NCI-H1417 treated with DMSO at 0.1 percent for 48 hours (cell line): ENCODE data around the gene RWDD4.

Source experiments
- DNase-seq: peaks from one replicate; lab custom pipeline; 2025; lab: John Stamatoyannopoulos, UW

RWDD4 gene

DNA sequence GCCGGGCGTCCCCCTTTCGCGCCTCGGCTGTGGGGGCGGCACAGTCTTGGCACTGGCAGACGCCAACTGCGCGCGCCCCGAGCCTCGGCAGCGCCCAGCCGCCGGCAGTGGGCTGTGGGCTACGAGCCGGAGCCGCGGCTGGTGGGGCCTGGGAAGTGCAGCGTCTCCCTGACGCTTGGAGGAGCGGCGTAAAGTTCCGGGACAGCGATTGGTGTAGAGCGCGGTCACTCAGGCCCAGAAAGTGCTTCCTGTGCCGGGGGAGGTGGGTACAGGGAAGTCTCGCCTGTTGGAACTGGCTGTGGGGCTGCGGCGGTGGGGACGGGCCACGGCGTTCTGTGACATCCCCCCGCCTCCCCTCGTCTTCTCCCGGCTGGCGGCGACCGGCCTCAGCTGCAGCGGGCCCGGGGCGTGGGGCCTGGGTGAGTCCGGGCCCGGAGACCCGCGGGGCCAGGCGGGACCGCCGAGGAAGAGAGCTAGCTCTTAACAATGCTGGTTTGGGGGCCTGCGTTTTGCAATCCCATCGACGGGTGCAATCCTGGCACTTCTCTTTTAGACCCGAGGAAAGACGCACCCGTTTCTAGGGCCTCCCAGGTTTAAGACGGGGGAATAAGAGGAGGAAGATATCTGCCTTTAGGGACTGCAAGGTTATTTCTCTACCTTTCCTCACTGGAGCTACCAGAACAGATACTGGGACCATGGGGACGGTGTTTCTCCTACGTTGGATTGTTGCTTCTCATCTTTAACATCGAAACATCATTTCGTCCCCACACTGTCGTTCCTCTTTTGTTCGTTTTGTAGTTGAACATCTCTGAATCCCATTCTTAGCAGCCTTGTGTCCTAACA is at the start of gene RWDD4, which contains the start of gene TRAPPC11:
Gene RWDD4, minus strand, starts transcription at position 157 of the 843 bp plus-strand sequence. CDS start 233 bp downstream, outside the sequence.
Gene TRAPPC11, plus strand, starts transcription at position 265 of the 843 bp plus-strand sequence. CDS start 4,575 bp downstream, outside the sequence.
- DNase-seq: peak; percentile 88

DNA sequence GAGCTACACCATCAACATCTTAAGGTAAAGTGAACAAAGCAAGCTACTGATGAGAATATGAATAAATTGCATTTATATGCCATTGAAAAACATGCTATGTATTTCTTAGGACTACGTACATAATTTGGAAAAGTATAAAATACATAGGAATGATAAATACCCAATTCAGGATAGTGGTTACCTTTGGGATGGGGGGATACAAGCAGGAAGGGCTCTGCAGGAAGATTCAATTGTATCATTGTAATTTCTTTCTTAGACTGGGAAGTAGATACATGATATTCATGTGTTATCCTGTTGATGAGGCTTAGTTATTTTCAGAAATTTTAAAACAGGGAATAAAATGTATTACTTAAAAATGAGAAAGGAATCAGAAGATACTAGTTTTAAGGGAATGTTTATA is 43.5 kb upstream of the RWDD4 start:
- no peak for DNase-seq

DNA sequence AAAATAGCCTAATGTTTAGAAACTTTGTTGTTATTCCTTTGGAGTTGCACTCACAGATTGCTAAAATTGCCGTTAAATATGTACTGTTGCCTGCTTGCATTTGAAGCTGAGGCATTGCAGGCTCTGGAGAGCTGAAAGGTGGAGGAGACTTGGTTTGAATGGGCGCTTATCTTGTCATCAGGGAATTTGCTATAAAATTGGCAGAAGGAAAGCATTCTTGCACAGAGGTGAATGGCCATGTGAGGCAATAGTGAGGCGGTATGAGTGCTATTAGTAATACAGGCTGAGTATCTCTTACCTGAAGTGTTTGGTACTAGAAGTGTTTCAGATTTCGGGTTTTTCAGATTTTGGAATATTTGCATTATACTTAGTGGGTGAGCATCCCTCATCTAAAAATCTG is 41.4 kb upstream of the RWDD4 start:
- no peak for DNase-seq

DNA sequence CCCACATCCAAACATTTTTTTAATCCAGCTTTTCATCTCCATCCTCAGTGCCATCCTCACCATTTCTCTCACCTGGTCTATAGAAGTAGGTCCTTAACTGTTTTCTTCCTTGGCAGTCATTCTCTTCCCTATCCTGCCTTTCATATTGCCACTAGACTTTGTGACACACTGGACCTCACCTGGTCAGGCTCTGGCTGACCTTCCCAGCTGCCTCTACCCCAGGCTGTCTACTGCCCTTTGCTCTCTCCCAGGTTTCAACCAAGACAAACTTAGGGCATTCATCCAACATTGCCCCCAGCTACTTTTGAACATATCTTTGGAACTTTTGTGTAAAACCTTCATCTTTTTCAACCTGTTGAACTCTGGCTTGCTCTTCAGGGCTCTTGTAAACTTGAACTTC is 39.9 kb upstream of the RWDD4 start:
- no peak for DNase-seq

DNA sequence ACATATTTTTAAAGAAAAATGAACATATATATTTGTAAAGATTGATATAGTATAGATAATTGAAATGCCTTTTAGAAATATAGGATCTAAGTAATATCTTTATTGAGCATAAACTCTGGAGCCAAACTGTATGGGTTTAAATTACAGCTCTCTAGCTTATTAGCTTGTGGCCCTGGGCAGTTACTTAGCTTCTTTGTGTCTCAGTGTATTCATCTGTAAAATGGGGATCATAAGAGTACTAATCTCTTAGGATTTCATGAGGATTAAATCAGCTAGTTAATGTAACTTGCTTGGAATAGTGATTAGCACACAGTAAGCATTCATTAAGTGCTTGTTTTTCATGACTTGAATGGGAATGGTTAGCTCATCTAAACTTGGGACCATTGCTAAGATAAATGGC is 32.9 kb upstream of the RWDD4 start:
- no peak for DNase-seq

DNA sequence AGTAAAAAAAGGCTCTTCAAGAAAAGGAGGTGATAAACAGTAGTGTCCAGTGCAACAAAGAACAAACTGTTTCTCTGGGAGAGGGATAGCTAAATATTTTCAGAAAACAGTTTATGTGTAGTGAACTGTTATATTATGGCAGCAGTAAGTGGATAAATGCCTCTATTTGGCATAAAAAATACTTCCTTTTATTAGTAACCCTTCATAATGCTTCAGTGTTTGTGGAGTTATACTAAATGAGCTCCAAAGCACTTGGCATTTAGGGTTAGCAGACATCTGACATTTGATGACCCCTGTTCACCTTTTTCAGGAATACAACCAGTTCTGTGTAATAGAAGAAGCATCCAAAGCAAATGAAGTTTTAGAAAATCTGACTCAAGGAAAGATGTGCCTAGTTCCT is 32.0 kb upstream of the RWDD4 start:
- no peak for DNase-seq

DNA sequence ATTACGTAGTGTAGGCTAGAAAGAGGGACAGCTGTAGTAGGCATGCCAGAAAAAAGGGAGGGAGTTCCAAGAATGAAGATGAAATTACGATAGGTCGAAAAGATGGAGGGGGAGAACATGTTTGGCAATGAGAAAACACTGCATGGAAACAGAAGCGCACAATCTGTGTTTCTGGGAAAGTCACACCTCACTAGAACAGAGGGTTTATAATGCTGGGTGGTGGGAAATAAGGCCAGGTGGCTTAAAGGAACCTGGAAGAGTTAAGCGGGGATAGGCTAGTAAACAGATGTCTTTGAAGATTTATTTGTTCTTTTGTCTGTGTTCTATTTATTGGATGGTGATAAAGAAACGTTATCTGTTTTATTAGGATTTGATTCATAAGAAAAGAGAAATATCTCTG is 29.2 kb upstream of the RWDD4 start:
- DNase-seq: no peak

DNA sequence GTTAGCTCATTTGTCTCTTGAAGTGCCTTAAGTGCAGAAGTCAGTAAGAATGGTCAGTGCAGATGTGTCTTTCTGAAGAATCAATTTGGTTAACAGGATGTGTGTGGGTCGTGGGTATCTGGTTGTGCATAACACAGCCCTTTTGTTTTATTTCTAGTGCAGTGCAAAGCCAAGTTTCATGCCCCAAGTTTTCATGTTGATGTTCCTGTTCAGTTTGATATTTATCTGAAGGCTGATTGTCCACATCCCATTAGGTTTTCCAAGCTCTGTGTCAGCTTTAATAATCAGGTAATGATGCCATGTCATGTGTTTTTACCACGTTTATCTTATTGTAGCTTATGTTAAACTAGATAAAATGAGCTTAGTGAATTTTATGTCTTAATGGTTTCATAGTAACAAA is 27.5 kb upstream of the RWDD4 start:
- no peak for DNase-seq

DNA sequence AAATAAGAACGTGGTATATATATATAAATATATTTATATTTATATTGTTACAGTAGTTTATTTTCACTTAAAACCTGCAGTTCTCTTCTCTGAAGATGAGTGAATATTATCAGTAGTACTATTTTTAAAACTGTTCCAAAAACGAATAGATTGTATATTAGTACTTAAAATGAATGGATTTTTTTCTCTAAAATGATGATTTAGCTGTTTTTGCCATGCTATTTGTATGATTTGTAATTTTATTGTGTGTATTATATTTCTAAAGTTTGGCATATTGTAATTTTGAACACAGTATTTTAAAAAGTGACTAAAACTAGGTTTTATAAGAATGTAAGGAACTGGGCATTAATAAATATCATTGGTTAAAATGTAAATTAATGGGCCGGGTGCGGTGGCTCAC is 22.1 kb upstream of the RWDD4 start:
- DNase-seq: no peak

DNA sequence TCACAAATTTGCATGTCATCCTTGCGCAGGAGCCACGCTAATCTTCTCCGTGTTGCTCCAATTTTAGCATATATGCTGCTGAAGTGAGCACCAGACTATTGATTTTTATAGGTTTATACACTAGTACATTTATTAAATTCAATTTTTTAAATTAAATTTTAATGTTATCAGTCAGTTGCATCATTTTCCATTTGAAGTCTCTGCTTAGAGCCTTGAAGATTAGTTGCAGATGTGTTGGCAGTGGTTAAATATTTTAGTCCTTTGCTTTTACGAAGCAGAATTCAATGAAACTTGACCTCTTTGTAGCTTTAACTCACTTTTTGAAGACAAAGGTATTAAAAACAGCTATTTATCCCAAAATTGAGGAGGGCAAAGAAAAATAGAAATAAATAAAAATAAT is 16.6 kb upstream of the RWDD4 start:
- DNase-seq: no peak

DNA sequence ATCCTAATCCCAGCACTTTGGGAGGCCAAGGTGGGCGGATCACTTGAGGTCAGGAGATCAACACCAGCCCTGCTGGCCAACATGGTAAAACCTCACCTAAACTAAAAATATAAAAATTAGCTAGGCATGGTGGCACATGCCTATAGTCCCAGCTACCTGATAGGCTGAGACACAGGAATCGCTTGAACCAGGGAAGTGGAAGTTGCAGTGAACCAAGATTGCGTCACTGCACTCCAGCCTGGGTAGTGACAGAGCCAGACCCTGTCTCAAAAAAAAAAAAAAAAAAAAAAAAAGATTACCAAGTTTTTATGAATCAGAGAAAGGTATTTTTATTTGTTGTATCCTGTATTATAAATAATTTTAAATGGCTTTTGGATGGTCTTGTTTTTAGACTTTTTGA is 15.2 kb upstream of the RWDD4 start:
- no peak for DNase-seq

DNA sequence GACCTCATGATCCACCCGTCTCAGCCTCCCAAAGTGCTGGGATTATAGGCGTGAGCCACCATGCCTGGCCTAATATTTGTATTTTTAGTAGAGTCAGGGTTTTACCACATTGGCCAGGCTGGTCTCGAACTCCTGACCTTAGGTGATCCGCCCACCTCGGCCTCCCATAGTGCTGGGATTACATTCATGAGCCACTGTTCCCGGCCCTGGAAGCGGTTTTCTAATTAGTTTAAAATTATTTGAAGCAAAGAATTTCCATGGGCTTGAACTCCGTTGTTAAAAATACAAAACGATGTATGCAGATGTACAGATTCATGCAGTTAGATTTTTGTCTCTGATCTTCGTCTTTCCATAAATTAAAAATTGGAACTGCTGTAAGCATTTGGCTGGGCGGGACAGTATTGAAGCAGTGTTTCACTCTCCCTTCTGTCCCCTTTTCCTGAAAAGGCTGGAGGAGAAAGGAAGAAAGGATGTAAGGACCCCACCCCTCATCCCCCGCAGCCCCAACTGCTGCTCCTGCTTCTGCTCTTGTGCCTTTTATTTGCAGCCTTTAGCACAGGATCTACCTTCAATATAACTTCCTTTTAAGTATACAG is 12.1 kb upstream of the RWDD4 start:
- no peak for DNase-seq

DNA sequence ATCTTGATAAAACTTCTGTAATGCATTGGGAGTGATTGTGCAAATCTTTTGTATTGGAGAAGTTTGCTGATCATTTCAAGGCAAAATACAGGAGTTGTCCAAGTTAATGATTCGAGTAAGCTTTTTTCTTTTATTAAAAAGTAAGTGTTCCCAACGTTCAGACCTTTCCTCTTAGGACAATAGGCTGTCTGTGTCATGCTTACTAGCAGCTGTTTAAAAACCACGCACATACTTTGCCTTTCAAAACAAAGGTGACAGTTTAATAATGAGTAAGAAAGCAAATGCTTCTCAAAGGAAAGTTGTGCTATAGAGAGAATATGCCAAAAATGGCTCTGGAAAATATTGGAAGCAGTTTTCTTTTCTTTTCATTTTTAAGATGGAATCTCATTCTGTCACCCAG is 11.3 kb upstream of the RWDD4 start:
- DNase-seq: no peak

DNA sequence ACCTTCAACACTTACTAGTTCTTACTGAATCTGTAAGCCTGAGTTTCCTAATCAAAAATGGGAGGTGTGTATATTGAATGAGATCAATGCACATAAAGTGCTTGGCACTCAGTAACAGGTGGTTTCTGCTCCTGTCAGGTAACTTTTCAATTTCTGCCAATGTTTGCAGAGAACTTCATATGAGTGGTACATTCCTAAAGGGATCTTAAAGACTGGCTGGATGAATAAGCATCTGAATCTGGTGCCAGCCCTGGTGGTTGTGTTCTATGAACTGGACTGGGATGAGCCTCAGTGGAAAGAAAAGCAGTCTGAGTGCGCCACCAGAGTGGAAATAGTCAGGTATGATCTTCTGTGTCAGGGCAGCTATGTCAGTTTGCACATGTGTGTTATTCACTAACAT is 7.1 kb upstream of the RWDD4 start:
- DNase-seq: no peak

DNA sequence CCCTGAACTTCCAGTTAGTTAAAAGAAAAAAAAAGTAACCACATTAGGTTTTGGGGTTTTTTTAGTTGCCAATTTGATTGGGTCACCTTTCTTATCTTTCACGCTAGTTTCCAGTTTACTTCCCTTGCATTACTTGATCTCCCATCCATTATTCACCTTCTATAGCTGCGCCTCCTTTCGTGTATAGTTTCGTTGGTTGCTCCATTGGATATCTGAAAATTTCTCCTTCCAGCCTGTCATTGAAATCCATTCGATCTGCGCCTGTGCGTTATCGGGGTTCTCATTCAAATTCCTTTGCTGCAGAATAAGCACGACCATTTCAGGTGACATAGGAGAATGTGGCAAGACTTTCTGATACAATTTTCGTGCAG is 872 bp upstream of the RWDD4 start:
- DNase-seq: no peak

DNA sequence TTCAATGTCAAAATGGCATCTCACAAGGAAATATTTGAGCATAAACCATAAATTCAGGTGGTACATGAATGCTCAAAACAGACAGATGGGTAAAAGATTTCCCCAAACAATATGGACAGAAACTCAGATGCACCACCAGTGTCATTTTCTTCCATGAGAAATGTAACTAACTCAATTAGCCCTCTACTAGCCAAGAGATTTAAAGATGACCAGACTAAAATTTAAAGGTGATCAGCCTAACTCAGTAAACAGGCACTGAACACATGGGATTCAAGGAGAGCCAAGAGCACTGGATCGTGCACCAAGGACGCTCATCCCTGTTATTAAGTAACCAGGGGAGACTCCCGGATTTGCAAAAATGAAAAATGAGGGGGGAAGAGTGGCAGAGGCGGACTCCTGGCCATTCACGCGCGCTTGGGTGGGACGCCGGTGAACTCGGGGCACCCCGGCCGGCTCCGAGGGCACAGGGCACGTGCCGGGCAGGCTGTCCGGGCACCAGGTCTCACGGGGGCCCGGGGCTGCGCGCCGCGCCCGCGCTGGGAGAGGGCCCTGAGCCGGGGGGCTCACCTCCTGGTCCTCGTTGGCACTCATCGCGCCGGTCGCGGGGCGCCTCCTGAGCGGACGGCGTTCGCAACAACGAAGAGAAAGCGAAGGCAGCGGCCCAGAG is 490 bp downstream of the RWDD4 start:
- no peak for DNase-seq

DNA sequence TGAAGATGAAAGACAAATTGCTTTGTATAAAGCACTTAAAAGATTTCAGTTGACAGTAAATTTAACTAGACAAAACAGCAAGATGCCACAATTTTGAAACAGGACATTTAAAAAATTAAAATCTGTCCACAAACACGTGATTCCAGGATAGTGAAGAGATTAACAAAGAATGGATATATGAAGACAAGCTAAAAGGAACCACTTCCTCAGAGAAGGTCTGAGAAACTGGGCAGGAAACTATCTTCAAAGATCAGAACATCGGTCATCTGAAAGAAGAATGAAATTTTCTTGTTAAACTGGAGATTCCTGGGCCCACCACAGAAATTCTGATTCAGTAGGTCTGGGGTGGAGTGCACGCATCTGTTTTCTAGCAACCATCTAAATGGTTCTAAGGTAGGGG is 1.4 kb downstream of the RWDD4 start:
- no peak for DNase-seq

DNA sequence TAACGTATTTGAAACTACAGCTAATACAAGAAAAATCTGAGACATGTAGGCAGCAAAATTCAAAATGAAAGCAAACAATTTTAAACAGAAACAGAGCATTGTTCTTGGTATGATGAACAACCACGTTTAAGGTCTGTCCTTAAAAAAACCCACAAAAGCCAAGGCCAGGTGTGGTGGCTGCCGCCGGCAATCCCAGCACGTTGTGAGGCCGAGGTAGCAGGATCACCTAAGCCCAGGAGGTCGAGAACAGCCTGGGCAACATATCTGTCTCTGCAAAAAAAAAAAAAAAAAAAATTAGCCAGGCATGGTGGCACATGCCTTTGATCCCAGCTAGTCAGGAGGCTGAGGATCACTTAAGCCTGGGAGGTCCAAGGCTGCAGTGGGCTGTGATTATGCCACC is 13.7 kb downstream of the RWDD4 start:
- no peak for DNase-seq

DNA sequence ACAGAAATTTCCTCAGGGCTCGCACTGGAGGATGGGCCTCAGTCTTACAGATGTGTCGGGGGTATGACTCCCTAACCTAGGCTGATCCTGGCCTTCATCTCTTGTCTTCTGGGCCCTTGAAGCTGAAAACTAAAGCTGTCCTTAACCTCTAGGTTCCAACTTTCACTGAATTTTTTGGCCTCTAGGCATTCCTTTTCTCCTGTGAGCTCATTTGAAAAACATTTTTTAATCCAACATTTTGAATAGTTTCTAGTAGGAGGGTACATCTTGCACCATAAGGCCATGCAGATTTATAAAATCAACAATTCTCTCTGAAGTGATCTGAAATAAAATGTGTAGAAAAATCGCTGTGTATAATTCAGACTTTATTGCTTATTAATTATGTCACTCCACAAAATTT is 19.7 kb downstream of the RWDD4 start:
- DNase-seq: no peak

DNA sequence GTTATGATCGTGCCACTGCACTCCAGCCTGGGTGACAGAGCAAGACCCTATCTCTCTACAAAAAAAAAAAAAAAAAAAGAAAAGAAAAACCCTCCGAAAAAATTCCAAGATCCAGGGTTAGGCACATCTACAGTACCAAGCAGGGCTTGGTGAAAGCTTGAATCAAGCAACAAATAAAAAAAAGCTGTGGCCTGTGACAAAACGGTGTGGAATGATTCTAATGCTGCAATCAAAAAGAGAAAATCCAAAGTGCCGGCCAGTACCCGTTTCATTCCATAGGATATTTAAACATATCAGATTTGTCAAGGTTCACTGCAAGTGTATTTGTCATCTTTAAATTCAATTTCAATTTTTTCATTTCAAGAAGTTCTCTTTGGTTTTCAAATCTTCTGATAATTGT is 20.5 kb downstream of the RWDD4 start:
- no peak for DNase-seq

DNA sequence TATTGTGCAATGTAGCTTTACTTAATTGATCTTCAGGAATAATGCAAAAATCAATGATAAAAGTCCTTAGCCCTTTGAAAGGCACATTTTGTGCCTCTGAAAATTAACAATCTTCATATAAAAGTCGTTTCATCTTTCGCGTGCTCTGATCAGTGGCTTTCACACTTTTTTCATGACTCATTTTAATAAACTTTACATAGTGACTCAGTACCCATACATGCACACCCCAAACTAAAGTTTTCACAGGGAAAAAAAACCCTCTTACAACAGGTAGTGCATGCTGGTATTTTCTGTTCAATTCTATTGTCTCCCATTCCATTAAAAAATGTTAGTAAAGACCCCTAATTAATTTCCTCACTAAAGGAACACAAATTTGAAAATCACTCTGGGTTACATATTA is 21.5 kb downstream of the RWDD4 start:
- no peak for DNase-seq

DNA sequence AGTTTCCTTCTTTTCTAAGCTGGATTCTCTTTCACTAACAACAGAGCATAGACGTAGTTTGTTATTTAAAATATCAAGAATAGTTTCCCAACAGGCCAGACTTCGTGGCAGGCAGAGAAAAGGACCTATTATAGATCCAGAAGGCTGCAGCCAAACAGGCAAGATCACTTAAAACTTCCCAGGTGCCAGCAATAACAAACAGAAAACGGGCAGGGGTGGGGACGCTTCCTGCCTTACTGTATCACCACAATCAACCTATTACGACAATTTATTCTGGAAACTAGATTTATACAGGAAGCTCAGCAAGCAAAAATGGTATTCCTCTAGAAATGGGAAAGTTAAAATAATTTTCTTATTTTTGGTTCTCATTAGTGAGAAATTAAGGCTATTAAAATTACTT is 22.1 kb downstream of the RWDD4 start:
- DNase-seq: no peak

DNA sequence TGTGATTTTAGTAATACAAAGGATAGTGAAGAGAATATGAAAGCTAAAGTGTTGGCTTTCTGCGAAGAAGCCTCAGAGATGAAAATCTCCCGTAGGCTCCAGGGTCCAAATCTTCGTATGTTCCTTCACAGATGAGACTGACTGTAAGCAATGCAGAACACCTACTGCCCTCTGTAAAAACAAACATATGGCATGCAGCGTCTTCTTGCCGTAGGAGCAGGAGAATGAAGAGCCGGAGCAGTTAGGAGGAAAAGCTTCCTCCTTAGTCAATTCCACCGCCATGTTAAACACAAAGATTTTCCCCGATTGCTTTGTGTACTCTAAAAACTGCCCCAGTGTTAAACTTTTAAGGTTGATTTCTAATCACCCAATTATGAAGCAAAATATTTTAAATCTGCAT is 22.5 kb downstream of the RWDD4 start:
- DNase-seq: no peak
